GM12891 (cell line): Measurements from ENCODE around the gene SIL1.

ENCODE experiments used
- DNase-seq: peaks from one replicate; pipeline ENCODE4 v3.0.0; 2011; ENCODE audit warnings: low spot score; ENCODE audit not compliant: insufficient read length
- FAIRE-seq: peaks from 2 replicates; lab custom pipeline; 2011; peaks lifted over from hg19 to GRCh38; lab: Jason Lieb, UNC
- PAX5 ChIP-seq: IDR thresholded peaks from 2 replicates; pipeline ENCODE4 v1.6.1; 2011; ENCODE audit warnings: low read length, moderate library complexity, mild to moderate bottlenecking; ENCODE audit not compliant: insufficient read depth, severe bottlenecking
- POLR2A ChIP-seq: IDR thresholded peaks from 2 replicates; pipeline ENCODE4 v1.6.1; 2011; ENCODE audit warnings: low read depth, low read length, control low read depth
- POLR2AphosphoS5 ChIP-seq: IDR thresholded peaks from 2 replicates; pipeline ENCODE4 v1.6.1; 2011; ENCODE audit warnings: low read depth, low read length, control low read depth
- POU2F2 ChIP-seq: IDR thresholded peaks from 2 replicates; pipeline ENCODE4 v1.6.1; 2011; ENCODE audit warnings: low read depth, mild to moderate bottlenecking, control low read depth, low read length, moderate library complexity
- SPI1 ChIP-seq: IDR thresholded peaks from 2 replicates; pipeline ENCODE4 v1.6.1; 2011; ENCODE audit warnings: low read depth, low read length, control low read depth
- TAF1 ChIP-seq: IDR thresholded peaks from 2 replicates; pipeline ENCODE4 v1.6.1; 2011; ENCODE audit warnings: low read depth, low read length, control low read depth

Gene SIL1

GRCh38 chr5:138980441-138980840, 217.7 kb downstream of the SIL1 start:
- TF ChIP-seq POLR2AphosphoS5, result no peak
- no peak for TF ChIP-seq POU2F2
- TF ChIP-seq PAX5, result no peak
- TF ChIP-seq TAF1, result no peak
- TF ChIP-seq SPI1, result no peak
- FAIRE-seq (no peak), DNase-seq (no peak)

- FAIRE-seq (no peak), DNase-seq (no peak)
- TF ChIP-seq POLR2A (no peak), PAX5 (no peak), POLR2AphosphoS5 (no peak), SPI1 (no peak), TAF1 (no peak), POU2F2 (no peak)
Observed at GRCh38 chr5:138979684-138980280, 218.4 kb downstream of the SIL1 start.

- TF ChIP-seq POU2F2, result no peak
- no peak for TF ChIP-seq POLR2A
- no peak for TF ChIP-seq TAF1
- TF ChIP-seq POLR2AphosphoS5, result no peak
- FAIRE-seq, result no peak
- no peak for DNase-seq
Observed at GRCh38 chr5:138978581-138978980, 219.6 kb downstream of the SIL1 start.

GRCh38 chr5:138978080-138978479, 220.1 kb downstream of the SIL1 start:
- no peak for FAIRE-seq
- DNase-seq, result no peak
- TF ChIP-seq POU2F2, result no peak
- no peak for TF ChIP-seq PAX5
- TF ChIP-seq POLR2AphosphoS5, result no peak
- no peak for TF ChIP-seq TAF1
- TF ChIP-seq POLR2A, result no peak
- no peak for TF ChIP-seq SPI1

GRCh38 chr5:138975098-138975847, 222.9 kb downstream of the SIL1 start:
- FAIRE-seq (peak; percentile 66), DNase-seq (no peak)
- TF ChIP-seq TAF1, result no peak
- peak; percentile 94 for TF ChIP-seq SPI1
- no peak for TF ChIP-seq POLR2A
- no peak for TF ChIP-seq PAX5
- TF ChIP-seq POLR2AphosphoS5, result no peak
- no peak for TF ChIP-seq POU2F2

- no peak for DNase-seq
- no peak for FAIRE-seq
- TF ChIP-seq POLR2A (no peak), PAX5 (no peak), SPI1 (no peak), POU2F2 (no peak), POLR2AphosphoS5 (no peak), TAF1 (no peak)
Observed at GRCh38 chr5:138974227-138975063, 223.7 kb downstream of the SIL1 start.

- FAIRE-seq (no peak), DNase-seq (no peak)
- TF ChIP-seq POLR2A (no peak), TAF1 (no peak), POLR2AphosphoS5 (no peak), PAX5 (no peak), SPI1 (no peak), POU2F2 (no peak)
Observed at GRCh38 chr5:138972836-138973235, 225.3 kb downstream of the SIL1 start.

- no peak for TF ChIP-seq POLR2A
- no peak for TF ChIP-seq POU2F2
- no peak for TF ChIP-seq TAF1
- no peak for TF ChIP-seq POLR2AphosphoS5
- no peak for TF ChIP-seq PAX5
- no peak for TF ChIP-seq SPI1
- no peak for DNase-seq
- FAIRE-seq, result no peak
Observed at GRCh38 chr5:138972230-138972629, 225.9 kb downstream of the SIL1 start.

- DNase-seq (no peak), FAIRE-seq (no peak)
- TF ChIP-seq POLR2A (no peak), TAF1 (no peak), SPI1 (no peak), PAX5 (no peak), POU2F2 (no peak), POLR2AphosphoS5 (no peak)
Observed at GRCh38 chr5:138969323-138970002, 228.7 kb downstream of the SIL1 start.
